Fibroblast of lung (primary cell): ENCODE measurements around the gene CNN3.

ENCODE experiments used
- EZH2 ChIP-seq: IDR thresholded peaks from 2 replicates; pipeline ENCODE4 v1.5.1; 2012; ENCODE audit warnings: low read length, control low read depth, mild to moderate bottlenecking; ENCODE audit errors: missing control alignments
- TF ChIP-seq, protein P1 (sequence below), 2 donors: IDR thresholded peaks in 1 of 2; conservative IDR thresholded peaks in 1 of 2; 1 replicate in 1 of 2; 2 replicates in 1 of 2; pipeline ENCODE4 v1.5.1; 2011 to 2012; ENCODE audit warnings: low read length in 2 of 2, control low read depth in 1 of 2, inconsistent platforms in 1 of 2, low read depth in 1 of 2, mild to moderate bottlenecking in 1 of 2

- TF ChIP-seq EZH2, result no peak
- TF ChIP-seq, protein P1, sequence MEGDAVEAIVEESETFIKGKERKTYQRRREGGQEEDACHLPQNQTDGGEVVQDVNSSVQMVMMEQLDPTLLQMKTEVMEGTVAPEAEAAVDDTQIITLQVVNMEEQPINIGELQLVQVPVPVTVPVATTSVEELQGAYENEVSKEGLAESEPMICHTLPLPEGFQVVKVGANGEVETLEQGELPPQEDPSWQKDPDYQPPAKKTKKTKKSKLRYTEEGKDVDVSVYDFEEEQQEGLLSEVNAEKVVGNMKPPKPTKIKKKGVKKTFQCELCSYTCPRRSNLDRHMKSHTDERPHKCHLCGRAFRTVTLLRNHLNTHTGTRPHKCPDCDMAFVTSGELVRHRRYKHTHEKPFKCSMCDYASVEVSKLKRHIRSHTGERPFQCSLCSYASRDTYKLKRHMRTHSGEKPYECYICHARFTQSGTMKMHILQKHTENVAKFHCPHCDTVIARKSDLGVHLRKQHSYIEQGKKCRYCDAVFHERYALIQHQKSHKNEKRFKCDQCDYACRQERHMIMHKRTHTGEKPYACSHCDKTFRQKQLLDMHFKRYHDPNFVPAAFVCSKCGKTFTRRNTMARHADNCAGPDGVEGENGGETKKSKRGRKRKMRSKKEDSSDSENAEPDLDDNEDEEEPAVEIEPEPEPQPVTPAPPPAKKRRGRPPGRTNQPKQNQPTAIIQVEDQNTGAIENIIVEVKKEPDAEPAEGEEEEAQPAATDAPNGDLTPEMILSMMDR (conservative IDR thresholded peaks at IDR 0.05 in 1 of 2, IDR thresholded peaks at IDR 0.05 in 1 of 2; ENCODE audit: low read depth in 1 of 2, low read length in 2 of 2), result no peak
These were observed 51.1 kb downstream of the CNN3 start for GRCh38 chr1:94875794-94876193.
